Renal pelvis (tissue), 4 donors: ENCODE data around the gene JKAMP. TPM values are rescaled to one million over a fixed set of nuclear protein-coding genes. Genes with fewer than 3 reads are reported as not detected.

Source experiments
- DNase-seq: peaks from one replicate; pipeline ENCODE4 v3.0.0-alpha.2; 2013
- polyA plus RNA-seq, 3 donors: library from polyadenylated mRNA; unstranded; fragments of 120-200 nt; gene quantifications; one replicate each; pipeline ENCODE4 v1.2.1, GENCODE V29; 2013; ENCODE audit not compliant: insufficient read length in 3 of 3

The JKAMP gene
- polyA plus RNA-seq, 3 donors: 65.5 to 77.8 (median 74.4) TPM

GRCh38 chr14:59465316-59466135 lies 18.8 kb upstream of the JKAMP start, which contains the start of gene GPR135:
TSS of gene GPR135 (minus strand) at chr14:59465380. CDS start at chr14:59465226, 154 bp downstream.
- no peak for DNase-seq

GRCh38 chr14:59474172-59474571 lies 10.1 kb upstream of the JKAMP start:
- DNase-seq: no peak

GRCh38 chr14:59475709-59476108 lies 8.6 kb upstream of the JKAMP start:
- DNase-seq: no peak

GRCh38 chr14:59478540-59478939 lies 5.8 kb upstream of the JKAMP start:
- no peak for DNase-seq

GRCh38 chr14:59480166-59480565 lies 4.2 kb upstream of the JKAMP start:
- no peak for DNase-seq

GRCh38 chr14:59481407-59481806 lies 2.9 kb upstream of the JKAMP start:
- DNase-seq: no peak

GRCh38 chr14:59481871-59482540 lies 2.3 kb upstream of the JKAMP start:
- DNase-seq: no peak

GRCh38 chr14:59482541-59483331 lies 1.6 kb upstream of the JKAMP start:
- no peak for DNase-seq

GRCh38 chr14:59483363-59483762 lies 954 bp upstream of the JKAMP start:
- no peak for DNase-seq

- DNase-seq: no peak
Measured at GRCh38 chr14:59484639-59485175, 390 bp downstream of the JKAMP start.

GRCh38 chr14:59490756-59491155 lies 6.4 kb downstream of the JKAMP start:
- no peak for DNase-seq

- no peak for DNase-seq
Measured at GRCh38 chr14:59492384-59492783, 8.1 kb downstream of the JKAMP start.

- DNase-seq: no peak
Measured at GRCh38 chr14:59500732-59501131, 16.4 kb downstream of the JKAMP start.

- no peak for DNase-seq
Measured at GRCh38 chr14:59503256-59503655, 18.9 kb downstream of the JKAMP start.

GRCh38 chr14:59507063-59507751 lies 22.9 kb downstream of the JKAMP start:
- DNase-seq: peak; percentile 46

GRCh38 chr14:59507752-59508103 lies 23.4 kb downstream of the JKAMP start:
- DNase-seq: no peak

GRCh38 chr14:59509101-59509500 lies 24.8 kb downstream of the JKAMP start:
- no peak for DNase-seq

- no peak for DNase-seq
Measured at GRCh38 chr14:59510001-59510400, 25.7 kb downstream of the JKAMP start.

- peak; percentile 40 for DNase-seq
Measured at GRCh38 chr14:59510966-59511365, 26.6 kb downstream of the JKAMP start.

- peak; percentile 19 for DNase-seq
Measured at GRCh38 chr14:59511916-59512575, 27.7 kb downstream of the JKAMP start.

GRCh38 chr14:59520224-59520623 lies 35.9 kb downstream of the JKAMP start:
- DNase-seq: no peak
